NCI-H2227 (cell line): ENCODE data around the gene LOXL1.
"Not testable (repeated sequence)": the region's sequence is repeated elsewhere in the genome, so short reads cannot be mapped to it uniquely, and the experiment has no call there.

ENCODE experiments used
- DNase-seq: peaks from one replicate; lab custom pipeline; 2025; ENCODE audit not compliant: unreplicated experiment; lab: John Stamatoyannopoulos, UW

Gene LOXL1

GRCh38 chr15:73952171-73952912 lies 26.1 kb downstream of the LOXL1 start:
- DNase-seq: no peak

GRCh38 chr15:73952913-73953750 lies 26.9 kb downstream of the LOXL1 start:
- DNase-seq: no peak

GRCh38 chr15:73954188-73955145 lies 28.2 kb downstream of the LOXL1 start:
- no peak for DNase-seq

GRCh38 chr15:73955326-73955725 lies 29.1 kb downstream of the LOXL1 start:
- DNase-seq: no peak

- DNase-seq: no peak
Observed at GRCh38 chr15:73955861-73956742, 29.8 kb downstream of the LOXL1 start.

- no peak for DNase-seq
Observed at GRCh38 chr15:73956743-73957135, 30.5 kb downstream of the LOXL1 start.

- DNase-seq: no peak
Observed at GRCh38 chr15:73957276-73957675, 31.0 kb downstream of the LOXL1 start.

GRCh38 chr15:73957785-73958184 lies 31.5 kb downstream of the LOXL1 start:
- no peak for DNase-seq

- DNase-seq: no peak
Observed at GRCh38 chr15:73959012-73959581, 32.8 kb downstream of the LOXL1 start.

GRCh38 chr15:73959801-73960200 lies 33.5 kb downstream of the LOXL1 start:
- DNase-seq: no peak

GRCh38 chr15:73960472-73961070 lies 34.3 kb downstream of the LOXL1 start:
- not testable (repeated sequence) for DNase-seq

- DNase-seq: no peak
Observed at GRCh38 chr15:73962433-73962832, 36.2 kb downstream of the LOXL1 start.

- peak; percentile 81 for DNase-seq
Observed at GRCh38 chr15:73964736-73965093, 38.5 kb downstream of the LOXL1 start.

- peak; percentile 48 for DNase-seq
Observed at GRCh38 chr15:73965094-73965757, 39.0 kb downstream of the LOXL1 start.

- no peak for DNase-seq
Observed at GRCh38 chr15:73965758-73966113, 39.5 kb downstream of the LOXL1 start.

- DNase-seq: no peak
Observed at GRCh38 chr15:73968461-73968860, 42.2 kb downstream of the LOXL1 start.

GRCh38 chr15:73969151-73969759 lies 43.0 kb downstream of the LOXL1 start:
- no peak for DNase-seq

- peak; percentile 86 for DNase-seq
Observed at GRCh38 chr15:73972984-73973682, 46.9 kb downstream of the LOXL1 start.
